Loucy (cell line): ENCODE results near the gene UVSSA.

ENCODE experiments used
- H2AFZ ChIP-seq: fragments of 200-600 bp; sonication (generic); 2 replicates; pipeline ENCODE4 v1.6.0; 2016; ENCODE audit warnings: antibody characterized with exemption, mild to moderate bottlenecking, low read length, moderate library complexity
- H3F3A ChIP-seq: fragments of 200-600 bp; 2 replicates; pipeline ENCODE4 v1.6.0; 2016; ENCODE audit warnings: antibody characterized with exemption, low read depth, mild to moderate bottlenecking
- H3K27me3 ChIP-seq: fragments of 200-600 bp; sonication (generic); 2 replicates; pipeline ENCODE4 v1.6.1; 2014; ENCODE audit warnings: low read length, mild to moderate bottlenecking; ENCODE audit not compliant: insufficient read depth, poor library complexity, severe bottlenecking
- H3K36me3 ChIP-seq: fragments of 200-600 bp; sonication (generic); 2 replicates; pipeline ENCODE4 v1.6.1; 2016; ENCODE audit warnings: low read length; ENCODE audit not compliant: insufficient read depth
- H3K4me1 ChIP-seq: fragments of 200-600 bp; sonication (generic); 2 replicates; pipeline ENCODE4 v1.5.1; 2014; ENCODE audit warnings: low read length, mild to moderate bottlenecking; ENCODE audit not compliant: insufficient read depth, poor library complexity, severe bottlenecking
- H3K4me2 ChIP-seq: fragments of 200-600 bp; sonication (generic); 2 replicates; pipeline ENCODE4 v1.6.0; 2014; ENCODE audit warnings: antibody characterized with exemption, low read length, low read depth, mild to moderate bottlenecking; ENCODE audit not compliant: poor library complexity, severe bottlenecking
- H3K4me3 ChIP-seq: fragments of 200-600 bp; sonication (generic); 2 replicates; pipeline ENCODE4 v1.5.1; 2014; ENCODE audit warnings: low read length, mild to moderate bottlenecking, mixed read lengths; ENCODE audit not compliant: poor library complexity, severe bottlenecking
- H3K79me2 ChIP-seq: fragments of 200-600 bp; sonication (generic); 2 replicates; pipeline ENCODE4 v1.6.1; 2014; ENCODE audit warnings: low read length; ENCODE audit not compliant: insufficient read depth
- H3K9ac ChIP-seq: fragments of 200-600 bp; sonication (generic); 2 replicates; pipeline ENCODE4 v1.6.0; 2014; ENCODE audit warnings: mild to moderate bottlenecking, low read depth, low read length, moderate library complexity; ENCODE audit not compliant: poor library complexity, severe bottlenecking
- H3K9me2 ChIP-seq: fragments of 200-600 bp; sonication (generic); replicated peaks from 2 replicates; pipeline ENCODE4 v1.6.1; 2016; ENCODE audit warnings: low read depth, low read length, mixed read lengths
- H3K9me3 ChIP-seq: fragments of 200-600 bp; sonication (generic); 2 replicates; pipeline ENCODE4 v1.6.1; 2014; ENCODE audit warnings: mild to moderate bottlenecking, antibody characterized with exemption, low read length, low read depth; ENCODE audit not compliant: insufficient read depth
- H4K20me1 ChIP-seq: fragments of 200-600 bp; sonication (generic); 2 replicates; pipeline ENCODE4 v1.6.0; 2014; ENCODE audit warnings: antibody characterized with exemption, low read length, mild to moderate bottlenecking; ENCODE audit not compliant: insufficient read depth, poor library complexity, severe bottlenecking
- CTCF ChIP-seq: fragments of 200-600 bp; sonication (generic); conservative IDR thresholded peaks from 2 replicates; pipeline ENCODE4 v1.5.1; 2014; ENCODE audit warnings: mild to moderate bottlenecking, antibody characterized with exemption, low read length
- EZH2phosphoT487 ChIP-seq: fragments of 200-600 bp; IDR thresholded peaks from 2 replicates; pipeline ENCODE4 v1.6.1; 2018; ENCODE audit warnings: antibody characterized with exemption, mild to moderate bottlenecking, moderate library complexity, borderline replicate concordance

The UVSSA gene

GRCh38 chr4:1354136-1354982, 7.4 kb downstream of the UVSSA start:
- no peaks in the 10 kb centered on the region for H3K9me2 ChIP-seq
- no peaks in the 10 kb centered on the region; the same call in 1 of the 2 replicates for H3K36me3 ChIP-seq
- H4K20me1 ChIP-seq = peaks cover 4% of the 10 kb centered on the region
- H3K4me2 ChIP-seq = no peak overlapping the region
- TF ChIP-seq CTCF (no peak; the same call in 1 of the 2 replicates), EZH2phosphoT487 (no peak)
- no peaks in the 10 kb centered on the region for H3K27me3 ChIP-seq
- H3K4me1 ChIP-seq = peaks cover 8% of the 10 kb centered on the region
- no peaks in the 10 kb centered on the region for H3K9me3 ChIP-seq
- no peaks in the 10 kb centered on the region for H3F3A ChIP-seq
- peaks cover 1% of the 10 kb centered on the region; the same call in 1 of the 2 replicates for H3K79me2 ChIP-seq
- no peak overlapping the region for H3K4me3 ChIP-seq
- H2AFZ ChIP-seq = no peak overlapping the region
- no peak overlapping the region for H3K9ac ChIP-seq

GRCh38 chr4:1354983-1355275, 7.9 kb downstream of the UVSSA start:
- no peaks in the 10 kb centered on the region; the same call in 1 of the 2 replicates for H3K36me3 ChIP-seq
- H3K9me3 ChIP-seq = no peaks in the 10 kb centered on the region
- H3K27me3 ChIP-seq = no peaks in the 10 kb centered on the region
- peaks cover 4% of the 10 kb centered on the region for H4K20me1 ChIP-seq
- H3K4me2 ChIP-seq = no peak overlapping the region
- H3F3A ChIP-seq = no peaks in the 10 kb centered on the region
- no peaks in the 10 kb centered on the region for H3K79me2 ChIP-seq
- no peak for TF ChIP-seq CTCF
- TF ChIP-seq EZH2phosphoT487 = no peak
- H3K4me1 ChIP-seq = peaks cover 4% of the 10 kb centered on the region
- no peaks in the 10 kb centered on the region for H3K9me2 ChIP-seq
- no peak overlapping the region for H3K4me3 ChIP-seq
- no peak overlapping the region for H3K9ac ChIP-seq
- H2AFZ ChIP-seq = no peak overlapping the region

GRCh38 chr4:1355378-1355777, 8.4 kb downstream of the UVSSA start:
- H3K36me3 ChIP-seq = no peaks in the 10 kb centered on the region; the same call in 1 of the 2 replicates
- no peaks in the 10 kb centered on the region for H3F3A ChIP-seq
- no peak for TF ChIP-seq CTCF
- TF ChIP-seq EZH2phosphoT487 = no peak

More at GRCh38 chr4:1355378-1355777, 8.4 kb downstream of the UVSSA start:
- Histone ChIP-seq H3K4me3 (no peak overlapping the region), H2AFZ (no peak overlapping the region), H3K9me2 (no peaks in the 10 kb centered on the region), H3K79me2 (no peaks in the 10 kb centered on the region), H4K20me1 (peaks cover 4% of the 10 kb centered on the region), H3K4me1 (no peaks in the 10 kb centered on the region), H3K9me3 (no peaks in the 10 kb centered on the region), H3K9ac (no peak overlapping the region), H3K4me2 (no peak overlapping the region), H3K27me3 (no peaks in the 10 kb centered on the region)
